ENCODE data around the gene SH3BP5L. TPM values are rescaled to one million over a fixed set of nuclear protein-coding genes. Genes with fewer than 3 reads are reported as not detected.

The SH3BP5L gene
- total and polyA plus RNA-seq, 2 of the 4 experiments (the other 2 are of a cell fraction), result 23.3 to 35.9 TPM

GRCh38 chr1:248871837-248872401 is 46.2 kb upstream of the SH3BP5L start:
- in situ Hi-C loops (cut with MboI; ENCODE audit: low sequenced_read_pairs), result no loop called here
- POLR2A ChIA-PET (ENCODE audit: unreplicated experiment), result no interaction called here

More at GRCh38 chr1:248871837-248872401, 46.2 kb upstream of the SH3BP5L start:
- no peaks in the 10 kb centered on the region for H3K9me3 ChIP-seq (ENCODE audit: control insufficient read depth, insufficient read depth, low read length)
- H3K4me2 ChIP-seq (ENCODE audit: low read depth, low read length), result peak overlapping the region; percentile 41
- TF ChIP-seq CEBPB (IDR thresholded peaks at IDR 0.05; ENCODE audit: low read depth, low read length), result no peak
- TF ChIP-seq RCOR1 (IDR thresholded peaks at IDR 0.05; ENCODE audit: insufficient replicate concordance, low read length), result no peak
- TF ChIP-seq NFE2L2 (IDR thresholded peaks at IDR 0.05; ENCODE audit: low read depth, low read length), result no peak
- TF ChIP-seq SMC3 (IDR thresholded peaks at IDR 0.05; ENCODE audit: low read depth, low read length), result no peak
- no peak for TF ChIP-seq FOS (IDR thresholded peaks at IDR 0.05; ENCODE audit: low read depth, low read length)
- no peak for TF ChIP-seq RFX5 (IDR thresholded peaks at IDR 0.05; ENCODE audit: low read depth, low read length)
- TF ChIP-seq MXI1 (IDR thresholded peaks at IDR 0.05; ENCODE audit: borderline replicate concordance, low read depth, low read length), result no peak
- no peak for TF ChIP-seq CTCF (conservative IDR thresholded peaks at IDR 0.05; ENCODE audit: low read depth, low read length)
- no peak overlapping the region for H2BK120ac ChIP-seq (ENCODE audit: low read depth, low read length)
- ATAC-seq (ENCODE audit: low read depth), result no peak
- H2AFZ ChIP-seq (replicated peaks; ENCODE audit: low read length, poor library complexity), result peak overlapping the region; percentile 88
- H2BK20ac ChIP-seq (ENCODE audit: low read depth, low read length), result no peak overlapping the region
- H3K79me1 ChIP-seq (ENCODE audit: low read depth in 1 of 2, low read length in 2 of 2), result no peaks in the 10 kb centered on the region
- no peaks in the 10 kb centered on the region for H3K4me1 ChIP-seq (ENCODE audit: control insufficient read depth, insufficient read depth, low read length)
- H3K27me3 ChIP-seq (ENCODE audit: control insufficient read depth, insufficient read depth, low read length), result no peaks in the 10 kb centered on the region
- no peak overlapping the region; the same call in 1 of the 2 replicates for H3K23ac ChIP-seq (ENCODE audit: low read depth, low read length)
- H2AK5ac ChIP-seq (ENCODE audit: low read depth, low read length), result no peak overlapping the region
- no peak for DNase-seq
- no TSS peak for BruUV-seq (replicated peaks)
- H3K36me3 ChIP-seq (ENCODE audit: control insufficient read depth, insufficient read depth, low read length), result no peaks in the 10 kb centered on the region
- H3K9me1 ChIP-seq (ENCODE audit: insufficient read depth, low read length), result no peaks in the 10 kb centered on the region; the same call in 1 of the 2 replicates
- no peak overlapping the region for H4K91ac ChIP-seq (ENCODE audit: insufficient read depth, low read depth, low read length)
- H3K9ac ChIP-seq (ENCODE audit: low read depth, low read length), result 0 out of 2 replicates have a peak overlapping the region, but pooled peaks have one; percentile 10
- peak overlapping the region; percentile 31; the same call in 1 of the 2 replicates for H3K4me3 ChIP-seq (ENCODE audit: insufficient read depth, low read depth, low read length)
- peak overlapping the region; percentile 53 for H2BK5ac ChIP-seq (ENCODE audit: low read depth, low read length, poor library complexity, severe bottlenecking)
- peaks cover 10% of the 10 kb centered on the region for H4K20me1 ChIP-seq (ENCODE audit: insufficient read depth, low read length)
- no peak overlapping the region for H3K27ac ChIP-seq (ENCODE audit: insufficient read depth, low read length)
- dilution Hi-C loops (cut with HindIII; ENCODE audit: low sequenced_read_pairs, unreplicated experiment) (no loop called here), intact Hi-C loops (cut with micrococcal nuclease) (no loop called here)
- H2BK15ac ChIP-seq (ENCODE audit: low read depth, low read length), result no peak overlapping the region
- CTCF ChIA-PET, result interaction anchor here (0.7 kb wide), 1 partner anchor 56 kb away, joined by 3 read pairs; no protein-coding TSS in a partner anchor
- no peak overlapping the region for H4K5ac ChIP-seq (ENCODE audit: low read depth, low read length)
- WGBS, 2 experiments (ENCODE audit: extremely low coverage in 2 of 2, insufficient read length in 1 of 2), result no CpG with 5 or more reads among the region's 3 CpGs
- H3K18ac ChIP-seq (ENCODE audit: low read depth, low read length), result no peak overlapping the region
- H3K14ac ChIP-seq (replicated peaks; ENCODE audit: low read depth, low read length), result no peak overlapping the region; the same call in 1 of the 2 replicates
- no peak overlapping the region for H3K56ac ChIP-seq (ENCODE audit: extremely low read depth, insufficient read depth, low read length)
- H2AK9ac ChIP-seq (replicated peaks; ENCODE audit: low read depth, low read length, poor library complexity), result no peak overlapping the region
- peak overlapping the region; percentile 32; the same call in 1 of the 2 replicates for H3K4ac ChIP-seq (ENCODE audit: low read depth, low read length)
- 0 out of 4 replicates have a peak overlapping the region, but pooled peaks have one; percentile 40 to 58 for H4K8ac ChIP-seq (ENCODE audit: low read depth in 2 of 2, low read length in 2 of 2)

Data from IMR-90 (cell line).